Activated CD4-positive, alpha-beta T cell treated with anti-CD3 and anti-CD28 coated beads, Interleukin-2, amount 50 U/mL, for 1 hour (primary cell): ENCODE measurements around the gene PRAC1.

Source experiments
- DNase-seq: peaks from one replicate; pipeline ENCODE4 v3.0.0-alpha.2; 2020

Gene PRAC1

DNA sequence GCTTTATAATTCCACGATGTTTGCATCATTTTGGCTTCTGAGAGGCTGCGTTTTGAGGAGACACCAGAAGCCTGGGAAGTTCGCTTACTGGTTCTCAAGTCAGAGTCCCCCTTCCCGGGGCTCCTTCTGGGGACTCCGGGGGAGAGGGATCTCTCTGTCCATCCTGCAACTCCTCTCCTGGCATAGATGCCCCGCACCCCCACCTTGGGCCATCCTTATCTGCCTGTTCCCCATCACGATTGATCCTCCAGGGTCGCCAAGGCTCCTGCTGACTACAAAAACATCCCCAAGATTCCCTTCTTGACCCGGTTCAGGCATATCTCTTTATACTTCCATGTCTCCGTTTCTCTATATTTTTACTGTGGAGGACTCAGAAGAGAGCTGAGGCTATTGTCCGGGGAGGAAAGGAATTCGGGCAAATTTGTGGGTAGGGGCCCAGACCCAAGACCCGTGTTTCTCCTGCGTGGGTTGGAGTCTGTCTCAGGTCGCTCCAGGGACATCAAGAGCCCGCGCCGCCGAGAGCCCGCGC is 24.7 kb upstream of the PRAC1 start:
- DNase-seq = no peak

- no peak for DNase-seq
Observed at GRCh38 chr17:48745381-48746275, 23.3 kb upstream of the PRAC1 start.

DNA sequence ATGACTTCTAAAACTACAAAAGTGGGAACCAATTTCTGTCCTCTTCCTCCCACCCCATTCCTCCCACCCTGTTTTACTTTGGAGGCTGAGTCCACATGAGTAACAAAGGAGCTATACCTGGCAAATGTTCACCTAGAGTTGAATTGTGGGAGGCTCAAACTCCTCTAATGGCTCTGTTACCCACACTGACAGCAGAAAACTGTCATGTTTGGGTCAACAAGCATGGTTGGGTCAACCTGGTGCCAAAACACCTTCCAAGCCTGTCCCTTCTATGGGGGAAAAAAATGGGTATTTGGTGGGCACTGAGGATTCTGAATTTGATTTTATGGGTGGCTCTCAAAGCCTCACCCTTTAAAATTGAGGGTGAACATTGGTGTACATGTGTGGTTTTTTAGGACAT is 18.2 kb upstream of the PRAC1 start:
- DNase-seq = no peak

- no peak for DNase-seq
Observed at GRCh38 chr17:48738803-48739526, 16.6 kb upstream of the PRAC1 start.

- no peak for DNase-seq
Observed at GRCh38 chr17:48738424-48738802, 16.1 kb upstream of the PRAC1 start.

- no peak for DNase-seq
Observed at GRCh38 chr17:48737330-48738043, 15.2 kb upstream of the PRAC1 start.

DNA sequence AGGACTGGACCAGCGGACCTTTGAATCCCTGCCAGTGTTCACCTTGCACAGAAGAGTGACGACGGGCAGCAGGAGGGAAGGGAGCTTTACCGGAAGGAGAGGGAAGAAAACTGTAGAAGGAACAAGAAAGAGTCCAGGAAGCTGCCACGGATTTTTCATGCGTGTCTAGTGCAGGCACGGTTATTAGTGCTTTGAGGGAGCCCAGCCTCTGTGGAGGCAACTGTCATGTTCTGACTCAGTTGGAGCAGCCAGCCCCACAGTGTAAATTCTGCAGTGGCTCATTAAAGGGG is 12.7 kb upstream of the PRAC1 start:
- no peak for DNase-seq

DNA sequence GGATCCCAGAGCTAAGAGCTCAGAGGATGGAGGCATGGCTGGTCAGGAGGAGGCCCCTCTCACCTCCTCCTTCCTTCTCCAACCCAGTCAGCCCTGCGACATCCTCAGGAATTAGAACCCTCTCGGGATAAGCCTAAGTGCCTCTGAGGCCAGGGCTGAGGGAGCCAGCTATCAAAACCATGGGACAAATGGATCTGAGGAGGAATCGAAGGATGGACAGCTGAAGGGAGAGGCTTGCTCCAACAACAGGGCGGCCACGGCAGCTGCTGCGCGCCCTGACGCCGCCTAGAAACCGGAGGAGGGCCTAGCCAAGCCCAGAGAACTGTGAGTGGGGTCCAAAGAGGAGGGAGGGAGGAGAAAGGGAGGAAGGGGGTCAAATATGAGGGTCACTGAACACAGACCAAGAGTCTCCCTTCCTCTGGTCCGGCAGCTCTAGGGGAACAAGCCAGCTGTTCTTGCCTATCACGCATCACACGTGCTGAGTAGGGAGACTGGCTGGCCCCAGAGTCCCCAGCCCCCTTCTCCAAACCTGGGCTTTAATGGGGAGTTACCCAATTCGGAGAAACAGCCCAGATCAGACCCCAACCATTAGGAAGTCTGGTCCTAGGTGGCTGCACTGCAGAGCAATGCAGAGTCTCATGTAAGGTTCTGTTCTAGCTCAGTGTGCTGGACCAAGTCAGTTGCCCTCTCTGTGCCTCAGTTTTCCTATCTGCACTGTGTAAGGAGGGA is 12.2 kb upstream of the PRAC1 start:
- no peak for DNase-seq

DNA sequence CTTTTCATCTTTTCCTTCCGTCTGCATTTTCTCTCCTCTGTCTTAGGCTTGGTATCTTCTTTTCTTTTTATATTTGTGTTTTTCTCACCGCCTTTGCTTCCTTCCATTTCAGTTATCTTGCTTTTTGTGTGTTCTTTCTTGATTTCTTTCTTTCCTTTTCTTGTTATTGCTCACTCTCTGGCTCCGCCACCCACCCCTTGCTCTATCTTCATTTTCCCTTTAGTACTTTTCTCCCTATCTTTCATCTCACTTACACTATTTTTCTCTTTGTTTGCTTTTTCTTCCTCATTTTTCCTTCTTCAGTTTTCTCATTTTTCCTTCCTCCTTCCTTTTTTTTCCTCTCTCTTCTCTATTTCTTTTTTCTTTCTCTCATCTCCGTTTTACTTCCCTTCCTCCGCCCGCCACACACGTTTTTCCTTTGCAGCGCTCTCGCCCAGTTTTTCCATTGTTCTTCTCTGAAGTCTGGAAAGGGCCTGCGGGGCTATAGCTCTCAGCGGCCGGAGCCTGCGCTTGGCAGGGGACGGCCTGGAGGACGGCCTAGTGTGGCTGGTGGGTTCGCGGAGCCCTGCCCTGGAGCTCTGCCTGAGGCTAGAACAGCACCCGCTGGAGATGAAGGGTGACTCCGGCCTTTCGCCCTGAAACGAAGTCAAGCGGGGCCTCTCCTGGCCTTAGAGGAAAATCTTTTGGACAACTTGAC is 11.5 kb upstream of the PRAC1 start:
- DNase-seq = no peak

DNA sequence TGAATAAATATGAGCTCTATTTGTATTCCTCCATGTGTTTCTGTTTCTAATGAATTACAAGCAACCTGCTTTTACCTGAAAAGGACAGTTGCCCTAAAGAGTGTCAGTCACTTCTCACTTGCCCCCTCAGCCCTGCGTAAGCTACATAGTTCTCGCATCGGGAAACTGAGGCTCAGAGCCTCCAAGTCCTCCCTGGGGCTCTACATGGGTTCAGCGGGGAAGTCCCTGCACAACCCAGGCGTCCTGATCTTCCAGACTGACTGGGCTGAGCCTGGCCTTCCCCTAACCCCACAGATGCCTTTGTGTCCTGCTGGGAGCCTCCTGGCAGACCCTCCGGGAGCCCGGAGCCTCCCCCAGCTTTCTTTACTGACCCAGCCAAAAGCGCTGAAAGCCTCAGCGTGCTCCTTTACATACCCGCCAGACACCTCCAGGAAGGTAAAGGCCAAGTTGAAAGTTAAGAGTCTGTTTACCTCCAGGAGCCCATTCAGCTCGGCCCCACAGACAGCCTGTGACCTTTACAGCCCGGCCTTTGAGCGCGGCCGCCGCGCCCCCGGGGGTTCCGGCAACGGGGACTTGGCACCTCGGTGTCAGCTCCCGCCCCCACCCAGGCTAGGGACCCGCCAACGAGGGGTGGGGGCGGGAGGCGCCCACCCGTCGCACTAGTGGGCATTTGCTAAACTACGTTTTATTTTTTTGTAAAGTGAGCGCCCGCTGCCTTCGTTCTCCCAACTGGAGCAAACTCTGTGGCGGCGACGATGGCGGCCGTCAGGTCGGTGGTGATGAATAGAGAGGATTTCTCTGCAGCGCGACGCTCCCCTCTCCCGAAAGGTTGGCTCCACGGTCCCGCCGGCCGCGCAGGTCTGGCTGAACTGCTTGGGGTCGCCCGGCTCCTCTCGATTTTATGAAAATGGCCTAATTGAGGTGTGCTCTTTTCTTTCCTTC is 10.6 kb upstream of the PRAC1 start:
- no peak for DNase-seq

GRCh38 chr17:48731355-48731754 is 9.0 kb upstream of the PRAC1 start:
- DNase-seq = no peak

GRCh38 chr17:48730240-48730550 is 7.9 kb upstream of the PRAC1 start:
- DNase-seq = no peak

DNA sequence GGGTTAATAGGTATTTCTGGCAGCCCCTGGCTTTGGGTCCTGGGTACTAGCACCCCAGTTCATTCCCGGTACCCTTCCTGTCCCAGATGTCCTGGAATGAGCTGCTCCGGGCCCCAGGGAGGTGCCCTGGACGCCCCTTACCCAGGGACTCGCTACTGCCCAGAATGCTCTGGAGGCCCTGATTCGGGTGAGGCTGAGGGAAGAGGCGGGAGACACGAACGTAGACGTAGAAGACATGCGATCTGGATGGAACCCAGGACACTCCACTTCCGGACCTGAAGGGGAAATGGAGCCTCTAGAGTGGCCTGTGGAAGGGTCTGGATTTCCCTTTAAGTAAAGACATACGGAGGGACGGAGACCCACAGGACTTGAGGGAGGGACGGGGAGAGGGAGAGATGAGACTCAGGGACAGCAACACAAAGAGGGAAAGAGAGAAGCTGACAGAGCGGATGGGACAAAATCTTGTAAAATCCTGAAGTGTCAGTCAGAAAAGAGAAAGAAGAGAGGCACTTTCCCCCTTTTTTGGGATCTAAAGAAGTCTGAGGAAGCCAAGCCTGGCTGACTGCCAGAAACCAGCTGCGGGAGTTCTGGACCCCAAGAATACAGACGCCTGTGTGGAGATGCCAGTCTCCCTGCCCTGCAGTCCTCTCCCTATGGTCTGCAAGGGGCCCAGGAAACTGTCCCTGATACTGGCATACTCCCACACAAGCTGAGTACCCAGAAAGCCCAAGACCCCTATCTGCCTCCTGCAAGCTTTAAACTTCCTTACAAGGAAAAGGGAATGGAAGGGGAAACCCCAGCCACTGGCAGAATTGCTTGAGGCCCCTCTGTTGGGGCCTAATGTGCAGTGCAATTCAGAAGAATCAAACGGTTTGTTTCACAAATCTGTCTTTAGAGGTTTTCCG is 7.3 kb upstream of the PRAC1 start:
- DNase-seq = no peak

DNA sequence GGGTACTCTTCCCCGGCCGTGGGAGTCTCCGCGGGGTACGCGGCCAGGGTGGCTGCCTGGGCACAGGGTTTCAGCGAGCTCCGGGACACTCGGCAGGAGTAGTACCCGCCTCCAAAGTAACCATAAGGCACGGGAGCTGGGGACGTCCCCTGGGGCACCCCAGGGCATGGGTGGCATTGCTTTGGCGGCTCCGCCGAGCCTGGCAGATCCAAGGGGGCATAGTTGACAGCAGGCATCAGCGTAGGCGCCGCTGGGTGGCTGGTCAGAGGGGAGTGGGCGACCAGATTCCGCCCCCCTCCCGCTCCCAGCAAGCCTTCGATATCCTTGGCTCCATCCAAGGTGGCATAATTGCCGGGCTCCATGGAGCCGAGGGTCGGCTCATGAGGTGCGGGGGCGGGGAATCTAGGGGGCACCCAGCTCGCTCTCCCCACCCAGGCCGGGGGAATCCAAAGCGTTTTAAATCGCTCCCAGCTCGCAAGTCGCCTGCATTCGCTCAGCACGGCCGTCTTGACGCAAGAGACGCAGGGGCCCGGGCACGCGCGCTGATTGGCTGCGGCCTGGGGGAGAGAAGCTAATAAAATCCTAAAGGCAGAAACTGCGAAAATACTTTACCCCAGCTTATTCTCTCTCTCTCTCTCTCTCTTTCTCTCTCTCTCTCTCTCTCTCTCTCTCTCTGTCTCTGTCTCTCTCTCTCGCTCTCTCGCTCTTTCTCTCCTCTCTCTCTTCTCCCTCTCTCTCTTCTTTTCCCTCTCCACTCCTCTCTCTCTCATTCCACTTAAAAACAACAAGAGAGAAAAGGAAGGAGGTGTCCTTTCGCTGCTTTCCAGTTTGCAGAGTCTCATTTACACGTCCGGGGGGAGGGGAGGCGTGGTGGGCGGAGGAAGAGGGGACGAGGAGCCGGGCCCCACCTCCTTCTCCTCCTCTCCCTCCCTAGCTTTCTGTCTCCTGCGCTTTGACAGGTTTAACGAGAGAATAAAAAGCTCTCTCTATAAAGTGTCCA is 6.2 kb upstream of the PRAC1 start, which contains the start of gene HOXB13:
Gene HOXB13, minus strand, starts transcription at position 519 of the 1,000 bp plus-strand sequence. Its CDS starts 157 bp downstream, at position 362.
- DNase-seq = peak; percentile 41

GRCh38 chr17:48727415-48728175 is 5.3 kb upstream of the PRAC1 start:
- no peak for DNase-seq

GRCh38 chr17:48726916-48727286 is 4.6 kb upstream of the PRAC1 start:
- no peak for DNase-seq

DNA sequence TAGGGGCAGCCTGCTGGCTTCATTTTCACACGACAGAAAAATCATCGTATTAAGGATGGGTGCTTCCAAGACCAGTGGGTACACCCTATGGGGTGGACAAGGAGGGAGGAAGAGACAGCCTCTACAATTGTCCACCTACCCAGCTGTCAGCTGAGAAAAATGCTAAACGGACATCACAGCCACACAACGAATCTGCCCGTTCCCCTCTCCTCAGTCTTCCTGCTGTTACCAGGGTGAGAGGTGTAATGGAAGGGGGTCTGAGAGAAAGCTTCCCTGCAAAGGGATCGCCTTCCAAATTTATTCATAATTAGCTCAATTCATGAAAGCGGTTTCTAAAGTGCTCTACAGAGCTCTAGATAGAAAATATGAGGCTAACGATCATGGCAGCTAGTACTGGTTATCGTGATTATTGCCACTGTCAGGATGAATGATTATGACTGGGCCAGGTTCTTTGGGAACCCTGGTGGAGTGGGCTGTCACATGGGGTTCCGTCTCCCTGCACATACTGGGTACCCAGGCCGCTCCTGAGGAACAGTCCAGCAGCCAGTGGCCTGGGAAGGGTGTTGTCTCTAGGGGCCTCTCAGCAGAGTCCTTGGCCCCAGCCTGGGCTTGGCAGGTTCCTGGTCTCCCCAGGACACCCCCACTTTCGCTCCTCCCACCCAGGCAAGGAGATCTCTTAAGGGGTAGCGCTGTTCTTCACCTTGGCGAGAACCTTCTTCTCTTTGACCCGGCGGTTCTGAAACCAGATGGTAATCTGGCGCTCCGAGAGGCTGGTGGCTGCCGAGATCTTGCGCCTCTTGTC is 4.0 kb upstream of the PRAC1 start:
- DNase-seq = no peak
